Retinal pigment epithelial cell (primary cell): ENCODE data around the gene NAPB.
A peak's percentile ranks its signal among the peaks of the same experiment; 100 is the strongest.

Experiments
- DNase-seq: peaks from one replicate; pipeline ENCODE4 v3.0.0-alpha.2; 2010; ENCODE audit warnings: low read depth
- H3K4me3 ChIP-seq: 2 replicates; pipeline ENCODE4 v1.5.1; 2011; ENCODE audit warnings: mild to moderate bottlenecking, low read length, control low read depth, moderate library complexity
- CTCF ChIP-seq: conservative IDR thresholded peaks from 2 replicates; pipeline ENCODE4 v1.5.1; 2011; ENCODE audit warnings: low read depth, low read length, control low read depth, inconsistent platforms

NAPB gene

GRCh38 chr20:23425129-23425528 is 3.8 kb upstream of the NAPB start:
- H3K4me3 ChIP-seq, result no peak overlapping the region
- no peak for TF ChIP-seq CTCF
- no peak for DNase-seq

- TF ChIP-seq CTCF, result no peak
- DNase-seq, result no peak
- H3K4me3 ChIP-seq, result peak overlapping the region; percentile 87
These were observed 1.0 kb downstream of the NAPB start for GRCh38 chr20:23419995-23420901.

GRCh38 chr20:23419657-23419994 is 1.7 kb downstream of the NAPB start:
- peak overlapping the region; percentile 87 for H3K4me3 ChIP-seq
- no peak for TF ChIP-seq CTCF
- DNase-seq, result no peak

- no peak for DNase-seq
- no peak overlapping the region for H3K4me3 ChIP-seq
- no peak for TF ChIP-seq CTCF
These were observed 3.4 kb downstream of the NAPB start for GRCh38 chr20:23417861-23418260.

GRCh38 chr20:23415959-23416583 is 5.2 kb downstream of the NAPB start:
- TF ChIP-seq CTCF, result no peak
- no peak overlapping the region for H3K4me3 ChIP-seq
- no peak for DNase-seq

- H3K4me3 ChIP-seq, result no peak overlapping the region
- TF ChIP-seq CTCF, result no peak
- no peak for DNase-seq
These were observed 5.7 kb downstream of the NAPB start for GRCh38 chr20:23415555-23415954.
